Mucosa of stomach (tissue), 1 donor: ENCODE data around the gene CASTOR1.

Source experiments
- H3K27me3 ChIP-seq: one replicate; pipeline ENCODE4 v1.7.0; 2013; ENCODE audit warnings: mild to moderate bottlenecking, low read length; ENCODE audit not compliant: control insufficient read depth, insufficient read depth
- H3K36me3 ChIP-seq: one replicate; pipeline ENCODE4 v1.7.0; 2013; ENCODE audit warnings: low read length; ENCODE audit not compliant: control insufficient read depth, insufficient read depth
- H3K4me1 ChIP-seq: one replicate; pipeline ENCODE4 v1.7.0; 2013; ENCODE audit warnings: mild to moderate bottlenecking, low read length; ENCODE audit not compliant: control insufficient read depth, insufficient read depth
- H3K4me3 ChIP-seq: one replicate; pipeline ENCODE4 v1.7.0; 2013; ENCODE audit warnings: low read length
- H3K9ac ChIP-seq: one replicate; pipeline ENCODE4 v1.7.0; 2013; ENCODE audit warnings: mild to moderate bottlenecking, low read length, moderate library complexity
- H3K9me3 ChIP-seq: one replicate; pipeline ENCODE4 v1.7.0; 2013; ENCODE audit warnings: mild to moderate bottlenecking, low read length, moderate library complexity; ENCODE audit not compliant: control insufficient read depth
- donor health status: Pancreatic carcinoma.

The CASTOR1 gene

DNA sequence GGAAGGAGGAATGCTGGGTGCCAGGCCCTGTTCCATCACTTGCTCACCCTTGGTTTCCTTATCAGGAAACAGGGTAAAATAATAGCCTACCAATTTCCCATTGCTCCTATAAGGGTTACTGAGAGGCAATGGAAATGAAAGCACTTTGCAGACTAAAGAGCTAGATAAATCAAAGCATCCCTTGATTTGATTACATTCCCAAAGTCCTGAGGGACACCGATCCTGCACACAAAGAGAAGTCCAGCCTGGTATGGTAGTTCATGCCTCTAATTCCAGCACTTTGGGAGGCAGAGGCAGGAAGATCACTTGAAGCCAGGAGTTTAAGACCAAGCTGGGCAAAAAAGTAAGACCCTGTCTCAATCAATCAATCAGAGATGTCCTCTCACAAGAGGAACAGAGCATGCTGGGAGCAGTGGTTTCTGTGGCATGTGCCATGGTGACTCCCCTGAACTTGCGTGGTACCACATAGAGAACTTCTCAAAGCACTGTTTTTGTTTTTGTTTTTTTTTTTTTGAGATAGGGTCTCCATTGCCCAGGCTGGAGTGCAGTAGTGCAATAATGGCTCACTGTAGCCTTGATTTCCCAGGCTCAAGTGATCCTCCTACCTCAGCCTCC is 26.8 kb upstream of the CASTOR1 start:
- no peak overlapping the region for H3K4me3 ChIP-seq
- peaks cover 43% of the 10 kb centered on the region for H3K4me1 ChIP-seq
- no peak overlapping the region for H3K9ac ChIP-seq
- peaks cover 8% of the 10 kb centered on the region for H3K36me3 ChIP-seq
- no peaks in the 10 kb centered on the region for H3K27me3 ChIP-seq
- no peaks in the 10 kb centered on the region for H3K9me3 ChIP-seq

DNA sequence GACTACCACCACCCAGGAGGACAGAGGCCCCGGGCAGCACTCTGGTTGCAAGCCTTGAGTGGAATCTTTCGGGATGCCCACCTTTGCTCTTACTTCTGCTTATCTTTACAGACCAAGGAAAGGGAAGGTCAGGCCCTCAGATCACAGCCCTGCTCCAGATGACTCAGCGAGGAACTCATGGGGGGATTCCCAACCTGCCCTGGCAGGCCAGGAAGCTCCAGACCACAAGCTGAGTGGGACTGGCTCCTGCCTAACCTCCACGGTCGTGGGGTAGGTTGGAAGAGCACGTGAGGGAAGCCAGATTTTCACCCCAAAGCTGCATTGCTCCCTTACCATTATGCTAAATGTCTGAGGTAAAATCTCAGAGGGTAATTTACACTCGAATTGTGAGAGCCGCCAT is 25.6 kb upstream of the CASTOR1 start:
- H3K36me3 ChIP-seq, result no peaks in the 10 kb centered on the region
- peaks cover 54% of the 10 kb centered on the region for H3K4me1 ChIP-seq
- H3K27me3 ChIP-seq, result no peaks in the 10 kb centered on the region
- no peak overlapping the region for H3K4me3 ChIP-seq
- no peak overlapping the region for H3K9ac ChIP-seq
- H3K9me3 ChIP-seq, result no peaks in the 10 kb centered on the region

GRCh38 chr22:30313527-30314363 is 24.4 kb upstream of the CASTOR1 start:
- Histone ChIP-seq H3K9ac (no peak overlapping the region), H3K4me1 (peaks cover 66% of the 10 kb centered on the region), H3K36me3 (no peaks in the 10 kb centered on the region), H3K4me3 (no peak overlapping the region), H3K27me3 (no peaks in the 10 kb centered on the region), H3K9me3 (no peaks in the 10 kb centered on the region)

- Histone ChIP-seq H3K4me1 (peaks cover 75% of the 10 kb centered on the region), H3K4me3 (no peak overlapping the region)
These were observed 22.7 kb upstream of the CASTOR1 start for GRCh38 chr22:30312053-30312452.

GRCh38 chr22:30310881-30311771 is 21.8 kb upstream of the CASTOR1 start:
- H3K9me3 ChIP-seq, result no peaks in the 10 kb centered on the region
- no peaks in the 10 kb centered on the region for H3K36me3 ChIP-seq
- H3K4me1 ChIP-seq, result peaks cover 84% of the 10 kb centered on the region
- peak overlapping the region; percentile 48 for H3K9ac ChIP-seq
- no peaks in the 10 kb centered on the region for H3K27me3 ChIP-seq
- H3K4me3 ChIP-seq, result no peak overlapping the region

More at GRCh38 chr22:30312053-30312452, 22.7 kb upstream of the CASTOR1 start:
- Histone ChIP-seq H3K9me3 (no peaks in the 10 kb centered on the region), H3K9ac (no peak overlapping the region), H3K27me3 (no peaks in the 10 kb centered on the region), H3K36me3 (no peaks in the 10 kb centered on the region)

- H3K4me3 ChIP-seq, result no peak overlapping the region
- H3K27me3 ChIP-seq, result no peaks in the 10 kb centered on the region
- no peaks in the 10 kb centered on the region for H3K9me3 ChIP-seq
- no peaks in the 10 kb centered on the region for H3K36me3 ChIP-seq
- peak overlapping the region; percentile 54 for H3K9ac ChIP-seq
- peaks cover 92% of the 10 kb centered on the region for H3K4me1 ChIP-seq
These were observed 20.8 kb upstream of the CASTOR1 start for GRCh38 chr22:30309951-30310741.

GRCh38 chr22:30308518-30309230 is 19.4 kb upstream of the CASTOR1 start:
- no peak overlapping the region for H3K4me3 ChIP-seq
- H3K4me1 ChIP-seq, result peaks cover 92% of the 10 kb centered on the region
- no peaks in the 10 kb centered on the region for H3K27me3 ChIP-seq
- H3K9me3 ChIP-seq, result no peaks in the 10 kb centered on the region
- H3K36me3 ChIP-seq, result no peaks in the 10 kb centered on the region
- H3K9ac ChIP-seq, result no peak overlapping the region

DNA sequence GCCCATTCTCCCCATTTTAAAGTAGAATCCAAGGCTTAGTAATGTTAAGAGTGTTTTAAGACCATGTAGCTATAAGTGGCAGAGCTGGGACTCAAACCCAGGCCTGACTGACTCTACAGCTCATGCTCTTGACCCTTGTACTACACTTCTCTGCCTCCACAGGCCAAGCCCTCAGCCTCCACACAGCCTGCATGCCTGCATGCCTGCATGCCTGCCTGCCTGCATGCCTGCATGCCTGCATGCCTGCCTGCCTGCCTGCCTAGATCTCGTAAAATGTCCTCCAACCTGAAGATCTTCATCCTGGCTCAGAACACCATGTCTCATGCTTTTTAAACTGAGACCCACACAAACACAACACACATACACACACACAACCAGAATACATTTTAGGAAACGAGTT is 18.8 kb upstream of the CASTOR1 start:
- Histone ChIP-seq H3K9ac (no peak overlapping the region), H3K4me1 (peaks cover 96% of the 10 kb centered on the region), H3K9me3 (no peaks in the 10 kb centered on the region), H3K36me3 (peaks cover 6% of the 10 kb centered on the region), H3K27me3 (no peaks in the 10 kb centered on the region), H3K4me3 (no peak overlapping the region)

- Histone ChIP-seq H3K9ac (no peak overlapping the region), H3K27me3 (no peaks in the 10 kb centered on the region), H3K4me3 (no peak overlapping the region), H3K4me1 (peaks cover 96% of the 10 kb centered on the region), H3K9me3 (no peaks in the 10 kb centered on the region), H3K36me3 (peaks cover 6% of the 10 kb centered on the region)
These were observed 17.8 kb upstream of the CASTOR1 start for GRCh38 chr22:30307041-30307574.

GRCh38 chr22:30306627-30307011 is 17.3 kb upstream of the CASTOR1 start:
- Histone ChIP-seq H3K4me1 (peaks cover 96% of the 10 kb centered on the region), H3K4me3 (no peak overlapping the region), H3K9me3 (no peaks in the 10 kb centered on the region), H3K27me3 (no peaks in the 10 kb centered on the region), H3K36me3 (peaks cover 9% of the 10 kb centered on the region), H3K9ac (peak overlapping the region; percentile 64)
